ENCODE data around the gene BARX2. TPM values are rescaled to one million over a fixed set of nuclear protein-coding genes. Genes with fewer than 3 reads are reported as not detected.

The BARX2 gene
- total and polyA plus RNA-seq, 2 donors (not counting 3 experiments of a cell fraction or from before 2014, with no cell fraction given): not detected

DNA sequence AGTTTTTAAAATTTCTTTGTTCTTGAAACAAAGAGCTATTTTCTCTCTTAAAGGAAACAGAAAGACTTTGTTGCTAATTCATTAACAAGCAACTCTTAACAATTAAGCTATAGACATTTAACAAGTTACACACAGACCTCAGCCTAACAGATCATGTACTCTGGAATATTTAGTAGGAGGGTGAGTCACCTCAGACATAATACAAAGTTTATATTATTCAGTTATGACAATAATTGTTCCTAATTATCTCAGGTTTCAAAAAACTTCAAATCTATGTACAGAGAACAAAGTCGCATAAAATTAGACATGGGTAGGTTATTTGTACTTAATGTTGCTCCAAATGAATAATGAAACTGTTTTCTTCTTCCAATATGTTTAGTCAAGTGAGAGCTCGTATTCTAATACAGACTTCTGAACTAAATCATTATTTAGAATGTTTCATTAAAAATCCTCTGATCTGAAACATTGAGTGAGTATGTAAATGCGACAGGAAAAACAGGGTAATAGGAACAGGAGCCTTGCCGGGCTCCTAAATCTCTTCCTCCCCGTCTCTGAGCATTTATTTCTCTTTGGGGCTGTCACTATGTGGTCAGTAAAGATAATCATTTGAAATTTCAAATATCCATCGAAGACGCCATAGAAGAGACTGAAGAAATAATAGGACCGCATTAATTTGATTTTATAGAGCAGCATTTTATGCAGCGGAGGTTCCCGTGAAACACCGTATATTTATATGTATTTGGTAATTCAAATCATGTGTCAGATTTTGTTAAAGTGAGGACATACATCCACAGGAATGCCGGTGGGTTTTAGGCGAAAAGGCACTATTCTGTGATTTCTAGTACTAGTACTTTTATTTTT is 8.7 kb upstream of the BARX2 start:
- H3K27ac ChIP-seq (ENCODE audit: insufficient read depth, low read depth, low read length): no peak overlapping the region
- dilution Hi-C loops (cut with MboI; ENCODE audit: extremely low pct_ligation_motif_present, low sequenced_read_pairs): no loop called here
- no peak overlapping the region for H3K4me2 ChIP-seq (ENCODE audit: insufficient read depth, low read length)
- no peaks in the 10 kb centered on the region for H3K9me3 ChIP-seq (replicated peaks; ENCODE audit: control insufficient read depth, insufficient read depth, low read length)
- TF ChIP-seq, protein P1, sequence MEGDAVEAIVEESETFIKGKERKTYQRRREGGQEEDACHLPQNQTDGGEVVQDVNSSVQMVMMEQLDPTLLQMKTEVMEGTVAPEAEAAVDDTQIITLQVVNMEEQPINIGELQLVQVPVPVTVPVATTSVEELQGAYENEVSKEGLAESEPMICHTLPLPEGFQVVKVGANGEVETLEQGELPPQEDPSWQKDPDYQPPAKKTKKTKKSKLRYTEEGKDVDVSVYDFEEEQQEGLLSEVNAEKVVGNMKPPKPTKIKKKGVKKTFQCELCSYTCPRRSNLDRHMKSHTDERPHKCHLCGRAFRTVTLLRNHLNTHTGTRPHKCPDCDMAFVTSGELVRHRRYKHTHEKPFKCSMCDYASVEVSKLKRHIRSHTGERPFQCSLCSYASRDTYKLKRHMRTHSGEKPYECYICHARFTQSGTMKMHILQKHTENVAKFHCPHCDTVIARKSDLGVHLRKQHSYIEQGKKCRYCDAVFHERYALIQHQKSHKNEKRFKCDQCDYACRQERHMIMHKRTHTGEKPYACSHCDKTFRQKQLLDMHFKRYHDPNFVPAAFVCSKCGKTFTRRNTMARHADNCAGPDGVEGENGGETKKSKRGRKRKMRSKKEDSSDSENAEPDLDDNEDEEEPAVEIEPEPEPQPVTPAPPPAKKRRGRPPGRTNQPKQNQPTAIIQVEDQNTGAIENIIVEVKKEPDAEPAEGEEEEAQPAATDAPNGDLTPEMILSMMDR (IDR thresholded peaks at IDR 0.05; ENCODE audit: extremely low read depth in 1 of 2, insufficient read depth in 1 of 2, low read depth in 1 of 2, low read length in 2 of 2): no peak
- TF ChIP-seq EZH2 (IDR thresholded peaks at IDR 0.05; ENCODE audit: borderline replicate concordance, low read depth, low read length, severe bottlenecking): peak; percentile 37
- H3K4me3 ChIP-seq (replicated peaks in 1 of 3; ENCODE audit: insufficient read depth in 1 of 3, low read depth in 1 of 3, low read length in 3 of 3): no peak overlapping the region
- H2AFZ ChIP-seq (ENCODE audit: low read depth, low read length): no peak overlapping the region
- intact Hi-C loops (cut with micrococcal nuclease): no loop called here
- no peaks in the 10 kb centered on the region for H3K79me2 ChIP-seq (ENCODE audit: control insufficient read depth, insufficient read depth, low read length)
- no peak overlapping the region for H3K9ac ChIP-seq (replicated peaks; ENCODE audit: extremely low read depth, insufficient read depth, low read length)
- peaks cover 34 to 66% of the 10 kb centered on the region in 2 experiments for H3K27me3 ChIP-seq (ENCODE audit: control insufficient read depth in 2 of 2, insufficient read depth in 2 of 2, low read length in 2 of 2)
- no TSS peak for BruUV-seq (replicated peaks)
- H3K4me1 ChIP-seq (ENCODE audit: control insufficient read depth, extremely low read depth, insufficient read depth, low read length): no peaks in the 10 kb centered on the region
- no peaks in the 10 kb centered on the region for H3K36me3 ChIP-seq (ENCODE audit: control insufficient read depth in 2 of 2, extremely low read depth in 1 of 2, insufficient read depth in 2 of 2, low read length in 2 of 2)
- DNase-seq (ENCODE audit: low read depth, low spot score) (no peak), FAIRE-seq (no peak)
- H4K20me1 ChIP-seq (replicated peaks; ENCODE audit: control insufficient read depth, extremely low read depth, insufficient read depth, low read length): no peaks in the 10 kb centered on the region
- H3K9me1 ChIP-seq (replicated peaks; ENCODE audit: control insufficient read depth, extremely low read depth, insufficient read depth, low read length): no peaks in the 10 kb centered on the region
- POLR2A ChIA-PET: no interaction called here
- CTCF ChIA-PET: interaction anchor here (0.7 to 1.4 kb wide), 5 partner anchors 9 to 387 kb away, joined by 3 to 9 read pairs (median 5); partner anchors contain the start of gene BARX2

Measured in endothelial cell of umbilical vein (primary cell).